CD14-positive monocyte (primary cell): Measurements from ENCODE around the gene CHRNE. TPM values are rescaled to one million over a fixed set of nuclear protein-coding genes. Genes with fewer than 3 reads are reported as not detected.

Experiments used
- DNase-seq, 3 donors: peaks; one replicate each; pipeline ENCODE4 v3.0.0-alpha.2; 2011 to 2022
- H2AFZ ChIP-seq: 2 replicates; pipeline ENCODE4 v1.6.0; 2012; ENCODE audit warnings: mild to moderate bottlenecking, low read depth, low read length, inconsistent platforms; ENCODE audit not compliant: insufficient read depth, poor library complexity, severe bottlenecking
- H3K27ac ChIP-seq, 2 donors: 1 replicate in 1 of 2; 2 replicates in 1 of 2; pipeline ENCODE4 v1.5.1; 2012 to 2013; ENCODE audit warnings: low read length in 2 of 2, control low read depth in 1 of 2, inconsistent platforms in 1 of 2, low read depth in 1 of 2, mild to moderate bottlenecking in 1 of 2
- H3K27me3 ChIP-seq, 2 donors: one replicate each; pipeline versions ENCODE4 v1.6.0 to v1.6.1; 2011 to 2013; ENCODE audit warnings: low read length in 2 of 2; ENCODE audit not compliant: control insufficient read depth in 2 of 2, insufficient read depth in 2 of 2
- H3K36me3 ChIP-seq, 2 donors: replicated peaks in 1 of 2; 1 replicate in 1 of 2; 2 replicates in 1 of 2; pipeline versions ENCODE4 v1.5.1 to v1.6.1; 2012 to 2013; ENCODE audit warnings: low read length in 2 of 2, control low read depth in 1 of 2, inconsistent platforms in 1 of 2, mild to moderate bottlenecking in 1 of 2; ENCODE audit not compliant: insufficient read depth in 2 of 2, control insufficient read depth in 1 of 2
- H3K4me1 ChIP-seq, 2 donors: 1 replicate in 1 of 2; 2 replicates in 1 of 2; pipeline versions ENCODE4 v1.5.1 to v1.6.1; 2012 to 2013; ENCODE audit warnings: low read length in 2 of 2, control low read depth in 1 of 2, inconsistent platforms in 1 of 2, mild to moderate bottlenecking in 1 of 2, moderate library complexity in 1 of 2; ENCODE audit not compliant: insufficient read depth in 2 of 2, control insufficient read depth in 1 of 2
- H3K4me2 ChIP-seq: replicated peaks from 2 replicates; pipeline ENCODE3; 2012; ENCODE audit warnings: low read length, moderate library complexity, mild to moderate bottlenecking; ENCODE audit not compliant: poor library complexity, severe bottlenecking; ENCODE audit errors: extremely low read depth
- H3K4me3 ChIP-seq, 3 experiments: fragments of 200-600 bp in 1 of 3; sonication (generic) in 1 of 3; replicated peaks in 1 of 3; 1 replicate in 2 of 3; 2 replicates in 1 of 3; pipeline ENCODE4 v1.5.1; 2011 to 2013; ENCODE audit warnings: low read length in 3 of 3, mild to moderate bottlenecking in 3 of 3, control low read depth in 2 of 3, low read depth in 2 of 3, inconsistent platforms in 1 of 3, moderate library complexity in 1 of 3
- H3K79me2 ChIP-seq: 2 replicates; pipeline ENCODE4 v1.6.0; 2012; ENCODE audit warnings: mild to moderate bottlenecking, control low read depth, inconsistent platforms, low read length, moderate library complexity; ENCODE audit not compliant: insufficient read depth
- H3K9ac ChIP-seq: 2 replicates; pipeline ENCODE4 v1.6.0; 2017; ENCODE audit warnings: low read length, mild to moderate bottlenecking; ENCODE audit not compliant: insufficient read depth, poor library complexity, severe bottlenecking
- H3K9me3 ChIP-seq, 2 donors: replicated peaks in 1 of 2; 1 replicate in 1 of 2; 2 replicates in 1 of 2; pipeline versions ENCODE4 v1.5.1 to v1.6.1; 2012 to 2013; ENCODE audit warnings: low read length in 2 of 2, control low read depth in 1 of 2; ENCODE audit not compliant: control insufficient read depth in 1 of 2, insufficient read depth in 1 of 2
- H4K20me1 ChIP-seq: 2 replicates; pipeline ENCODE4 v1.6.0; 2012; ENCODE audit warnings: mild to moderate bottlenecking, low read length, control low read depth, moderate library complexity; ENCODE audit not compliant: insufficient read depth
- H3K27ac Mint-ChIP-seq, 7 donors: one replicate each; pipeline ENCODE4 v1.8.0; 2020; ENCODE audit warnings: mild to moderate bottlenecking in 7 of 7, mixed read lengths in 7 of 7, moderate library complexity in 6 of 7, inconsistent platforms in 2 of 7
- H3K27me3 Mint-ChIP-seq, 3 donors: one replicate each; pipeline ENCODE4 v1.8.0; 2021 to 2022; ENCODE audit warnings: low read depth in 3 of 3, mild to moderate bottlenecking in 3 of 3, mixed read lengths in 3 of 3, moderate library complexity in 3 of 3, inconsistent platforms in 1 of 3
- H3K36me3 Mint-ChIP-seq, 2 donors: one replicate each; pipeline ENCODE4 v1.8.0; 2020; ENCODE audit warnings: mixed read lengths in 2 of 2, inconsistent platforms in 1 of 2, mild to moderate bottlenecking in 1 of 2
- H3K4me1 Mint-ChIP-seq: one replicate; pipeline ENCODE4 v1.8.0; 2020; ENCODE audit warnings: mild to moderate bottlenecking, mixed read lengths
- H3K4me3 Mint-ChIP-seq, 2 donors: one replicate each; pipeline ENCODE4 v1.8.0; 2020; ENCODE audit warnings: mild to moderate bottlenecking in 2 of 2, mixed read lengths in 2 of 2, moderate library complexity in 1 of 2
- H3K9me3 Mint-ChIP-seq, 7 donors: one replicate each; pipeline ENCODE4 v1.8.0; 2020 to 2022; ENCODE audit warnings: mixed read lengths in 7 of 7, mild to moderate bottlenecking in 6 of 7, moderate library complexity in 6 of 7, inconsistent platforms in 2 of 7
- CTCF ChIP-seq: fragments of 200-600 bp; IDR thresholded peaks from one replicate; pipeline ENCODE4 v1.8.0; 2022; ENCODE audit warnings: antibody characterized with exemption, mild to moderate bottlenecking
- WGBS: methylation state at CpG from one replicate; pipeline ENCODE4 v1.1.5; 2013; ENCODE audit warnings: missing lambda C conversion rate; ENCODE audit not compliant: insufficient coverage; 5-methylcytosine and 5-hydroxymethylcytosine counted together
- intact Hi-C, 2 donors: fragments of 100-400 bp; cut with micrococcal nuclease; formaldehyde crosslinking; loops; one replicate each; pipeline versions ENCODE4 v1.15.0 to v1.15.1; 2023
- polyA plus RNA-seq, 3 donors: library from polyadenylated mRNA; depleted of rRNA in 1 of 3; unstranded in 2 of 3; stranded (reverse) in 1 of 3; fragments of 300-500 nt in 2 of 3; fragments of >200 nt in 1 of 3; fragmentation: Illumina TruSeq in 2 of 3; gene quantifications; 1 replicate in 2 of 3; 2 replicates in 1 of 3; pipeline ENCODE4 v1.2.3, GENCODE V29; 2012 to 2021

The CHRNE gene
- polyA plus RNA-seq, 3 donors, result 0.54 to 12.6 (median 2.1) TPM

DNA sequence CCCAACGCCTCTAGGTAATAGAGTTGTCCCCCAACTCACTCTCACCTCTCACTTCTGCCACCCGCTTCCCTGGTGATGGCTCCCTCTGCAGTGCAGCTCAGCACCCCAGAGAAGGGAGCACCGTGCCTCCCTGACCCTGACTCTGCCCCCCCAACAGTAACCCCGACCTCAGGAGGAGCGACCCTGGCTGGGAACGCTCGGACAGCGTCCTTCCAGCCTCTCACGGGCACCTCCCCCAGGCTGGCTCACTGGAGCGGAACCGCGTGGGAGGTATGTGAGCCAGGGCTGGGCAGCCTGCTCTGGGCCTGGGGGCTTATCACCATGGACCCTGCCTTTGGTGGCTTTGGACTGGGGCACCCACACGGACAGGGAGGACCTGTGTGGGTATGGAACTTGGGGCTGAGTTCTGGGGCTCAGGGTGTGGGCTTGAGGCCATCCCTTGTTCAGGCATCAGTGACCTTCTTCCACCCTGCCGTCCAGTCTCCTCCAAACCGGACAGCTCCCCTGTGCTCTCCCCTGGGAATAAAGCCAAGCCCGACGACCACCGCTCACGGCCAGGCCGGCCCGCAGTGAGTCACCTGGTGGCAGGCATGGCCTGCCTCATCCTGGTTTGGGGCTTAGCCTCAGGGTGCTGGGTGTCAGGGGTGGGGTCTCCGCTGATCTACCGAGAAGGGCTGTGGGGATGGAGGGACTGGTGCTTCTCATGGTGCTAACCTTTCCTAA lies 10.2 kb downstream of the CHRNE start:
- no peaks in the 10 kb centered on the region for H3K4me1 ChIP-seq
- Mint-ChIP-seq H3K27ac (peak overlapping the region in 2 of 7 donors; percentile 66 to 70), H3K9me3 (peaks cover 0 to 2% (median 0%) of the 10 kb centered on the region in 7 donors), H3K4me3 (no peak overlapping the region), H3K4me1 (peaks cover 2% of the 10 kb centered on the region), H3K27me3 (peaks cover 0 to 1% (median 1%) of the 10 kb centered on the region in 3 donors), H3K36me3 (peaks cover 75 to 92% of the 10 kb centered on the region in 2 donors)
- H3K9me3 ChIP-seq, result no peaks in the 10 kb centered on the region
- intact Hi-C loops, result no loop called here
- 94% methylated on average over 17 of the region's 23 CpGs for WGBS
- H3K27me3 ChIP-seq, result no peaks in the 10 kb centered on the region
- peaks cover 82 to 90% of the 10 kb centered on the region in 2 donors for H3K36me3 ChIP-seq
- peak in 1 of 3 donors; percentile 6 for DNase-seq
- TF ChIP-seq CTCF, result no peak
- no peak overlapping the region for H3K4me2 ChIP-seq
- no peak overlapping the region for H3K4me3 ChIP-seq
- no peak overlapping the region for H3K9ac ChIP-seq
- H3K27ac ChIP-seq, result no peak overlapping the region
- H4K20me1 ChIP-seq, result peaks cover 4% of the 10 kb centered on the region
- H2AFZ ChIP-seq, result no peak overlapping the region
- H3K79me2 ChIP-seq, result no peaks in the 10 kb centered on the region

DNA sequence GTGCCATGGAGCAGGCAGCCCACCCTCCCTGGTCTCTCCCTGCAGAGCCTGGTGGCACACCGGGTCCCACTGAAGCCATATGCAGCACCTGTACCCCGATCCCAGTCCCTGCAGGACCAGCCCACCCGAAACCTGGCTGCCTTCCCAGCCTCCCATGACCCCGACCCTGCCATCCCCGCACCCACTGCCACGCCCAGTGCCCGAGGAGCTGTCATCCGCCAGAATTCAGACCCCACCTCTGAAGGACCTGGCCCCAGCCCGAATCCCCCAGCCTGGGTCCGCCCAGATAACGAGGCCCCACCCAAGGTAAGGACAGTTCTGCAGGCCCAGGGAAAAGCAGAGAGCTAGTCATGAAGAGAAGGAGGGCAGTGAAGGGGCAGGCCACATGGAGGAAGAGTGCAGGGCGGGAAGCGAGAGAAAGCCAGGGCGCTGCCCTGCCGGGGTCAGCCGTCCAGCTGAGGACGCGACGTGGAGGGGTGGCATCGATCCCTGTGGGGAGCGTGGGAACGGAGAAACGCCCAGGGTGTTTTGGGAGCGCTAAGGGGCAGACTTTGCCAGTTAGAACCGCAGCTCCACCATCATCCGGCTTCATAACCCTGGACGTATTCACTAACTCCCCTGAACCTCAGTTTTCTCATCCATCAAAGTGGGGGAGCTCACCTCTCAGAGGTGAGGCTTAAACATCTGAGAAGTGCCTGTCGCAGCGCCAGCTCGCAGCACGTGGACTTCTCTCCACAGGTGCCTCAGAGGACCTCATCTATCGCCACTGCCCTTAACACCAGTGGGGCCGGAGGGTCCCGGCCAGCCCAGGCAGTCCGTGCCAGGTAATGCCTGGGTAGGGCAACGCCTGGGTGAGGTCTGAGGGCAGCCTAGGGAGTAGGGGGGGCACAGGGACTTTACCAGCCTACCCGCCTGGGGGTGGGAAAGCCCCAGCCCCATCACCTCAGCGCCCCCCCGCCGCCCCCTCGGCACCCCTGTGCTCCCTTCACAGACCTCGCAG lies 11.2 kb downstream of the CHRNE start:
- peak in 1 of 3 donors; percentile 3 for DNase-seq
- intact Hi-C loops, result no loop called here
- Histone ChIP-seq H3K27ac (no peak overlapping the region), H3K9me3 (no peaks in the 10 kb centered on the region), H3K4me1 (no peaks in the 10 kb centered on the region), H3K36me3 (peaks cover 82 to 90% of the 10 kb centered on the region in 2 donors), H3K27me3 (no peaks in the 10 kb centered on the region), H4K20me1 (peaks cover 4% of the 10 kb centered on the region), H3K9ac (no peak overlapping the region), H3K4me3 (no peak overlapping the region), H3K4me2 (no peak overlapping the region), H2AFZ (no peak overlapping the region), H3K79me2 (no peaks in the 10 kb centered on the region)
- H3K36me3 Mint-ChIP-seq, result peaks cover 75 to 91% of the 10 kb centered on the region in 2 donors
- WGBS, result 97% methylated on average over 30 of the region's 42 CpGs
- H3K27ac Mint-ChIP-seq, result peak overlapping the region in 1 of 7 donors; percentile 66
- TF ChIP-seq CTCF, result no peak
- peaks cover 2% of the 10 kb centered on the region for H3K4me1 Mint-ChIP-seq
- peaks cover 0 to 3% (median 0%) of the 10 kb centered on the region in 3 donors for H3K27me3 Mint-ChIP-seq
- H3K9me3 Mint-ChIP-seq, result peaks cover 0 to 2% (median 0%) of the 10 kb centered on the region in 7 donors
- no peak overlapping the region for H3K4me3 Mint-ChIP-seq
